Measurements from ENCODE around the gene USP32. TPM values are rescaled to one million over a fixed set of nuclear protein-coding genes. Genes with fewer than 3 reads are reported as not detected.
"Not testable (repeated sequence)": the region's sequence is repeated elsewhere in the genome, so short reads cannot be mapped to it uniquely, and the experiment has no call there.

USP32 gene
- total RNA-seq, 4 donors from 2014 or later, result 56.3 to 72.0 (median 60.9) TPM

- peak in 1 of 2 donors; percentile 74 for DNase-seq (ENCODE audit: low spot score in 2 of 2)
- intact Hi-C loops (cut with DNase I; ENCODE audit: low total_unique reads), result no loop called here
- TF ChIP-seq POLR2A (IDR thresholded peaks at IDR 0.05) (no peak), CTCF (IDR thresholded peaks at IDR 0.05) (no peak)
- no peak overlapping the region for H3K4me3 ChIP-seq (ENCODE audit: low read depth, poor library complexity, severe bottlenecking)
- 94 to 96% methylated on average over 3 to 5 of the region's 10 CpGs for WGBS, 2 donors
Measured at GRCh38 chr17:60426596-60426995, 34.7 kb upstream of the USP32 start.

GRCh38 chr17:60425626-60426025, 33.7 kb upstream of the USP32 start:
- H3K4me3 ChIP-seq (ENCODE audit: low read depth, poor library complexity, severe bottlenecking), result no peak overlapping the region
- TF ChIP-seq CTCF (IDR thresholded peaks at IDR 0.05) (no peak), POLR2A (IDR thresholded peaks at IDR 0.05) (no peak)
- intact Hi-C loops (cut with DNase I; ENCODE audit: low total_unique reads), result no loop called here
- peak in 1 of 2 donors; percentile 72 for DNase-seq (ENCODE audit: low spot score in 2 of 2)
- 91 to 92% methylated on average over 5 to 6 of the region's 6 CpGs for WGBS, 2 donors

- WGBS, 2 donors, result 78 to 83% methylated on average over 3 of the region's 3 CpGs
- no peak for TF ChIP-seq POLR2A (IDR thresholded peaks at IDR 0.05)
- no peak for TF ChIP-seq CTCF (IDR thresholded peaks at IDR 0.05)
- intact Hi-C loops (cut with DNase I; ENCODE audit: low total_unique reads), result no loop called here
- peak in 1 of 2 donors; percentile 31 for DNase-seq (ENCODE audit: low spot score in 2 of 2)
- H3K4me3 ChIP-seq (ENCODE audit: low read depth, poor library complexity, severe bottlenecking), result no peak overlapping the region
Measured at GRCh38 chr17:60423865-60424264, 31.9 kb upstream of the USP32 start.

- intact Hi-C loops (cut with DNase I; ENCODE audit: low total_unique reads), result no loop called here
- DNase-seq (ENCODE audit: low spot score in 2 of 2), result peak in 1 of 2 donors; percentile 82
- H3K4me3 ChIP-seq (ENCODE audit: low read depth, poor library complexity, severe bottlenecking), result no peak within 1 kb of the TSS
- 79 to 80% methylated on average over 18 of the region's 18 CpGs for WGBS, 2 donors
- TF ChIP-seq CTCF (IDR thresholded peaks at IDR 0.05) (no peak), POLR2A (IDR thresholded peaks at IDR 0.05) (no peak)
Measured at GRCh38 chr17:60422162-60422665, 30.3 kb upstream of the USP32 start, which contains the start of gene CHCT1. TSS of gene CHCT1 (plus strand) at chr17:60422489. CDS start at chr17:60422593, 104 bp downstream.

GRCh38 chr17:60421273-60422161, 29.6 kb upstream of the USP32 start:
- TF ChIP-seq CTCF (IDR thresholded peaks at IDR 0.05) (no peak), POLR2A (IDR thresholded peaks at IDR 0.05) (no peak)
- H3K4me3 ChIP-seq (ENCODE audit: low read depth, poor library complexity, severe bottlenecking), result no peak overlapping the region
- peak; percentile 35 to 93 for DNase-seq (ENCODE audit: low spot score in 2 of 2)
- WGBS, 2 donors, result 3 to 6% methylated on average over 55 to 59 of the region's 66 CpGs
- intact Hi-C loops (cut with DNase I; ENCODE audit: low total_unique reads), result no loop called here

GRCh38 chr17:60419875-60420274, 27.9 kb upstream of the USP32 start:
- 93 to 96% methylated on average over 7 of the region's 7 CpGs for WGBS, 2 donors
- H3K4me3 ChIP-seq (ENCODE audit: low read depth, poor library complexity, severe bottlenecking); intact Hi-C loops (cut with DNase I; ENCODE audit: low total_unique reads): not testable (repeated sequence)
- DNase-seq (ENCODE audit: low spot score in 2 of 2), result peak in 1 of 2 donors; percentile 3

GRCh38 chr17:60419003-60419402, 27.1 kb upstream of the USP32 start:
- WGBS, 2 donors, result 93 to 94% methylated on average over 4 of the region's 4 CpGs
- intact Hi-C loops (cut with DNase I; ENCODE audit: low total_unique reads); DNase-seq (ENCODE audit: low spot score in 2 of 2); H3K4me3 ChIP-seq (ENCODE audit: low read depth, poor library complexity, severe bottlenecking): not testable (repeated sequence)
